Measurements from ENCODE around the gene ZC3H10.

GRCh38 chr12:56107242-56107641 lies 10.8 kb upstream of the ZC3H10 start:
- TF ChIP-seq CTCF (conservative IDR thresholded peaks at IDR 0.05; ENCODE audit: low read depth in 2 of 2) (no peak), EZH2 (IDR thresholded peaks at IDR 0.05; ENCODE audit: low read depth, unreplicated experiment) (no peak), JUNB (IDR thresholded peaks at IDR 0.05; ENCODE audit: unreplicated experiment) (no peak), POLR2AphosphoS5 (IDR thresholded peaks at IDR 0.05; ENCODE audit: low read depth) (no peak), STAT1 (IDR thresholded peaks at IDR 0.05; ENCODE audit: unreplicated experiment) (no peak), REST (IDR thresholded peaks at IDR 0.05; ENCODE audit: unreplicated experiment) (no peak), ETS1 (IDR thresholded peaks at IDR 0.05) (no peak), CREB1 (CRISPR knock-in tag; IDR thresholded peaks at IDR 0.05; ENCODE audit: low read depth) (no peak)
